WTC11 (cell line): ENCODE measurements around the gene CDH2. TPM values are rescaled to one million over a fixed set of nuclear protein-coding genes. Genes with fewer than 3 reads are reported as not detected.

ENCODE experiments used
- ATAC-seq: fragments of 200-7000 bp; cut with Tn5 transposase; 2 replicates; pipeline ENCODE4 v1.10.0; 2021; ENCODE audit warnings: mild to moderate bottlenecking, moderate library complexity
- CTCF ChIA-PET: fragments of 300-600 bp; sonication (Branson Sonifier 250); formaldehyde crosslinking; loops from one replicate; lab custom pipeline; 2021; ENCODE audit warnings: antibody characterized with exemption; lab: Charles Lee
- POLR2A ChIA-PET: fragments of 350-600 bp; sonication (Branson Sonifier 250); formaldehyde crosslinking; loops from one replicate; lab custom pipeline; 2021; ENCODE audit warnings: antibody characterized with exemption; lab: Charles Lee
- DNase-seq: peaks from one replicate; pipeline ENCODE4 v3.0.0; 2021; ENCODE audit warnings: low spot score
- H3K27ac Mint-ChIP-seq: 2 replicates; pipeline ENCODE4 v1.8.0; 2021; ENCODE audit warnings: mixed read lengths
- H3K27me3 Mint-ChIP-seq: 2 replicates; pipeline ENCODE4 v1.8.0; 2021; ENCODE audit warnings: low read depth, mild to moderate bottlenecking, moderate library complexity, mixed read lengths
- H3K36me3 Mint-ChIP-seq: 2 replicates; pipeline ENCODE4 v1.8.0; 2021; ENCODE audit warnings: mixed read lengths
- H3K4me1 Mint-ChIP-seq: 2 replicates; pipeline ENCODE4 v1.8.0; 2022; ENCODE audit warnings: mixed read lengths
- H3K4me3 Mint-ChIP-seq: 2 replicates; pipeline ENCODE4 v1.8.0; 2021; ENCODE audit warnings: mild to moderate bottlenecking, moderate library complexity, mixed read lengths
- H3K9me3 Mint-ChIP-seq: 2 replicates; pipeline ENCODE4 v1.8.0; 2021; ENCODE audit warnings: mixed read lengths
- AFF4 ChIP-seq: sonication (generic); formaldehyde crosslinking; IDR thresholded peaks from 2 replicates; pipeline ENCODE4 v1.8.1; 2023; ENCODE audit warnings: mild to moderate bottlenecking, missing genetic modification reagents, borderline replicate concordance
- ATF1 ChIP-seq: sonication (generic); formaldehyde crosslinking; IDR thresholded peaks from 2 replicates; pipeline ENCODE4 v1.8.1; 2023; ENCODE audit warnings: mild to moderate bottlenecking, moderate library complexity, missing genetic modification reagents
- CDX4 ChIP-seq: fragments of 250-450 bp; sonication (Bioruptor Pico); IDR thresholded peaks from 2 replicates; pipeline ENCODE4 v1.9.0; 2021; ENCODE audit warnings: moderate library complexity, mild to moderate bottlenecking, inconsistent platforms, borderline replicate concordance
- CREB1 ChIP-seq: sonication (generic); formaldehyde crosslinking; IDR thresholded peaks from 2 replicates; pipeline ENCODE4 v1.8.0; 2023; ENCODE audit warnings: mild to moderate bottlenecking, missing genetic modification reagents
- EMX1 ChIP-seq: fragments of 250-450 bp; sonication (Bioruptor Pico); IDR thresholded peaks from 2 replicates; pipeline ENCODE4 v1.8.0; 2021; ENCODE audit warnings: mild to moderate bottlenecking
- ETV6 ChIP-seq: sonication (generic); formaldehyde crosslinking; IDR thresholded peaks from 2 replicates; pipeline ENCODE4 v1.8.1; 2022; ENCODE audit warnings: mild to moderate bottlenecking, missing genetic modification reagents
- GABPB1 ChIP-seq: sonication (generic); formaldehyde crosslinking; IDR thresholded peaks from 2 replicates; pipeline ENCODE4 v1.8.1; 2023; ENCODE audit warnings: mild to moderate bottlenecking, missing genetic modification reagents
- GTF2I ChIP-seq: fragments of 250-450 bp; sonication (Bioruptor Pico); conservative IDR thresholded peaks from 2 replicates; pipeline ENCODE4 v1.4.0; 2021; ENCODE audit warnings: mild to moderate bottlenecking
- HMGA2 ChIP-seq: fragments of 250-450 bp; sonication (Bioruptor Pico); IDR thresholded peaks from 2 replicates; pipeline ENCODE4 v1.4.0; 2021; ENCODE audit warnings: mild to moderate bottlenecking, moderate library complexity
- IRF1 ChIP-seq: sonication (generic); formaldehyde crosslinking; IDR thresholded peaks from 2 replicates; pipeline ENCODE4 v1.8.0; 2023; ENCODE audit warnings: missing genetic modification reagents
- IRF2 ChIP-seq: sonication (generic); formaldehyde crosslinking; IDR thresholded peaks from 2 replicates; pipeline ENCODE4 v1.8.0; 2022; ENCODE audit warnings: low read depth, missing genetic modification reagents, borderline replicate concordance
- JUN ChIP-seq: sonication (generic); formaldehyde crosslinking; IDR thresholded peaks from 2 replicates; pipeline ENCODE4 v1.8.0; 2023; ENCODE audit warnings: mild to moderate bottlenecking, missing genetic modification reagents
- MAX ChIP-seq: sonication (generic); formaldehyde crosslinking; IDR thresholded peaks from 2 replicates; pipeline ENCODE4 v1.8.0; 2022; ENCODE audit warnings: mild to moderate bottlenecking, missing genetic modification reagents
- MLX ChIP-seq: sonication (generic); formaldehyde crosslinking; IDR thresholded peaks from 2 replicates; pipeline ENCODE4 v1.8.1; 2023; ENCODE audit warnings: mild to moderate bottlenecking, missing genetic modification reagents, moderate library complexity
- NFE2L1 ChIP-seq: sonication (generic); formaldehyde crosslinking; IDR thresholded peaks from 2 replicates; pipeline ENCODE4 v1.8.1; 2023; ENCODE audit warnings: missing genetic modification reagents
- PREB ChIP-seq: sonication (generic); formaldehyde crosslinking; IDR thresholded peaks from 2 replicates; pipeline ENCODE4 v1.8.1; 2022; ENCODE audit warnings: mild to moderate bottlenecking, missing genetic modification reagents, moderate library complexity, borderline replicate concordance
- SOX15 ChIP-seq: fragments of 250-450 bp; sonication (Bioruptor Pico); IDR thresholded peaks from 2 replicates; pipeline ENCODE4 v1.9.0; 2021; ENCODE audit warnings: mild to moderate bottlenecking
- SP1 ChIP-seq: sonication (generic); formaldehyde crosslinking; conservative IDR thresholded peaks from 2 replicates; pipeline ENCODE4 v1.8.1; 2022; ENCODE audit warnings: missing genetic modification reagents
- TP53 ChIP-seq: sonication (generic); formaldehyde crosslinking; IDR thresholded peaks from 2 replicates; pipeline ENCODE4 v1.8.1; 2023; ENCODE audit warnings: mild to moderate bottlenecking, missing genetic modification reagents
- USF1 ChIP-seq: sonication (generic); formaldehyde crosslinking; IDR thresholded peaks from 2 replicates; pipeline ENCODE4 v1.8.0; 2022; ENCODE audit warnings: mild to moderate bottlenecking, missing genetic modification reagents
- USF2 ChIP-seq: sonication (generic); formaldehyde crosslinking; IDR thresholded peaks from 2 replicates; pipeline ENCODE4 v1.8.1; 2023; ENCODE audit warnings: mild to moderate bottlenecking, missing genetic modification reagents, moderate library complexity
- ZBTB21 ChIP-seq: sonication (generic); formaldehyde crosslinking; IDR thresholded peaks from 2 replicates; pipeline ENCODE4 v1.8.1; 2023; ENCODE audit warnings: mild to moderate bottlenecking, missing genetic modification reagents, borderline replicate concordance
- ZBTB43 ChIP-seq: sonication (generic); formaldehyde crosslinking; IDR thresholded peaks from 2 replicates; pipeline ENCODE4 v1.8.1; 2023; ENCODE audit warnings: mild to moderate bottlenecking, missing genetic modification reagents
- ZNF219 ChIP-seq: sonication (generic); formaldehyde crosslinking; IDR thresholded peaks from 2 replicates; pipeline ENCODE4 v1.8.0; 2023; ENCODE audit warnings: missing genetic modification reagents, mild to moderate bottlenecking, borderline replicate concordance
- ZNF416 ChIP-seq: fragments of 250-450 bp; sonication (Bioruptor Pico); IDR thresholded peaks from 2 replicates; pipeline ENCODE4 v1.9.0; 2021; ENCODE audit warnings: mild to moderate bottlenecking, inconsistent platforms
- total RNA-seq: library from RNA; stranded (reverse); gene quantifications from 3 replicates; pipeline ENCODE4 v1.2.3, GENCODE V29; 2021

The CDH2 gene
- total RNA-seq, 1 experiment from 2014 or later: 17.3 TPM

- TF ChIP-seq CDX4 (no peak), AFF4 (CRISPR knock-in tag) (no peak), ETV6 (CRISPR knock-in tag) (no peak), MLX (CRISPR knock-in tag) (no peak), ZBTB21 (CRISPR knock-in tag) (no peak), ATF1 (CRISPR knock-in tag) (no peak), IRF1 (CRISPR knock-in tag) (no peak), JUN (no peak), USF2 (no peak), ZNF219 (CRISPR knock-in tag) (no peak), ZNF416 (no peak), SP1 (CRISPR knock-in tag) (no peak), GABPB1 (CRISPR knock-in tag) (no peak), HMGA2 (CRISPR knock-in tag) (no peak)
- TF ChIP-seq, all 79 proteins: peak for 0
These were observed 33.2 kb downstream of the CDH2 start (continued) for GRCh38 chr18:28143725-28144124.

GRCh38 chr18:28138816-28139215 lies 38.1 kb downstream of the CDH2 start:
- H3K4me1 Mint-ChIP-seq: no peaks in the 10 kb centered on the region
- no peaks in the 10 kb centered on the region for H3K9me3 Mint-ChIP-seq
- no peaks in the 10 kb centered on the region for H3K27me3 Mint-ChIP-seq
- H3K36me3 Mint-ChIP-seq: no peaks in the 10 kb centered on the region
- no peak for DNase-seq
- ATAC-seq: no peak
- no peak overlapping the region for H3K27ac Mint-ChIP-seq
- ChIA-PET POLR2A (no interaction called here), CTCF (no interaction called here)
- no peak overlapping the region for H3K4me3 Mint-ChIP-seq
- TF ChIP-seq NFE2L1 (CRISPR knock-in tag) (no peak), USF1 (no peak), CREB1 (CRISPR knock-in tag) (no peak), PREB (CRISPR knock-in tag) (no peak), SOX15 (CRISPR knock-in tag) (no peak), IRF2 (CRISPR knock-in tag) (no peak), TP53 (CRISPR knock-in tag) (no peak), EMX1 (CRISPR knock-in tag) (no peak), ZBTB43 (no peak), GTF2I (no peak), MAX (no peak)
